Upper lobe of right lung (tissue), 1 donor: ENCODE data around the gene CNR2. TPM values are rescaled to one million over a fixed set of nuclear protein-coding genes. Genes with fewer than 3 reads are reported as not detected.

Experiments used
- ATAC-seq: fragments of 200-7000 bp; cut with Tn5 transposase; one replicate; pipeline ENCODE4 v1.9.1; 2020; ENCODE audit warnings: mild to moderate bottlenecking, moderate library complexity
- DNase-seq: peaks from one replicate; pipeline ENCODE4 v3.0.0-alpha.2; 2020
- H3K27ac ChIP-seq: fragments of 200-600 bp; one replicate; pipeline ENCODE4 v1.8.0; 2022
- H3K27me3 ChIP-seq: fragments of 200-600 bp; one replicate; pipeline ENCODE4 v1.8.0; 2022; ENCODE audit warnings: mild to moderate bottlenecking
- H3K36me3 ChIP-seq: fragments of 200-600 bp; one replicate; pipeline ENCODE4 v1.8.0; 2022
- H3K4me1 ChIP-seq: fragments of 200-600 bp; one replicate; pipeline ENCODE4 v1.8.0; 2022
- H3K4me3 ChIP-seq: fragments of 200-600 bp; one replicate; pipeline ENCODE4 v1.8.0; 2022; ENCODE audit warnings: mild to moderate bottlenecking
- H3K9me3 ChIP-seq: fragments of 200-600 bp; one replicate; pipeline ENCODE4 v1.8.0; 2022
- intact Hi-C: fragments of 100-400 bp; cut with DNase I; formaldehyde crosslinking; loops from one replicate; pipeline ENCODE4 v1.11.0; 2022
- total RNA-seq: library from RNA; stranded (reverse); fragmentation: NEBNext Ultra II Directional; extraction: Animal tissue kit (Norgen Biotek cat#: 25700); gene quantifications from one replicate; pipeline ENCODE4 v1.2.1, GENCODE V29; 2021
- TF ChIP-seq, protein P1 (sequence below): fragments of 200-600 bp; IDR thresholded peaks from one replicate; pipeline ENCODE4 v1.8.0; 2022; ENCODE audit warnings: antibody characterized with exemption
- donor health status: DM: no; HTN: yes; CAD: no; lungs with severe emphysema.

Gene CNR2
- total RNA-seq, 1 donor from 2014 or later = 0.06 TPM

GRCh38 chr1:23930861-23931490 lies 17.8 kb upstream of the CNR2 start:
- intact Hi-C loops = no loop called here
- no peak overlapping the region for H3K4me3 ChIP-seq
- H3K4me1 ChIP-seq = no peaks in the 10 kb centered on the region
- H3K27ac ChIP-seq = peak overlapping the region; percentile 51
- no peaks in the 10 kb centered on the region for H3K9me3 ChIP-seq
- TF ChIP-seq, protein P1, sequence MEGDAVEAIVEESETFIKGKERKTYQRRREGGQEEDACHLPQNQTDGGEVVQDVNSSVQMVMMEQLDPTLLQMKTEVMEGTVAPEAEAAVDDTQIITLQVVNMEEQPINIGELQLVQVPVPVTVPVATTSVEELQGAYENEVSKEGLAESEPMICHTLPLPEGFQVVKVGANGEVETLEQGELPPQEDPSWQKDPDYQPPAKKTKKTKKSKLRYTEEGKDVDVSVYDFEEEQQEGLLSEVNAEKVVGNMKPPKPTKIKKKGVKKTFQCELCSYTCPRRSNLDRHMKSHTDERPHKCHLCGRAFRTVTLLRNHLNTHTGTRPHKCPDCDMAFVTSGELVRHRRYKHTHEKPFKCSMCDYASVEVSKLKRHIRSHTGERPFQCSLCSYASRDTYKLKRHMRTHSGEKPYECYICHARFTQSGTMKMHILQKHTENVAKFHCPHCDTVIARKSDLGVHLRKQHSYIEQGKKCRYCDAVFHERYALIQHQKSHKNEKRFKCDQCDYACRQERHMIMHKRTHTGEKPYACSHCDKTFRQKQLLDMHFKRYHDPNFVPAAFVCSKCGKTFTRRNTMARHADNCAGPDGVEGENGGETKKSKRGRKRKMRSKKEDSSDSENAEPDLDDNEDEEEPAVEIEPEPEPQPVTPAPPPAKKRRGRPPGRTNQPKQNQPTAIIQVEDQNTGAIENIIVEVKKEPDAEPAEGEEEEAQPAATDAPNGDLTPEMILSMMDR = no peak
- no peaks in the 10 kb centered on the region for H3K27me3 ChIP-seq
- no peaks in the 10 kb centered on the region for H3K36me3 ChIP-seq
- DNase-seq (peak; percentile 80), ATAC-seq (peak; percentile 53)

DNA sequence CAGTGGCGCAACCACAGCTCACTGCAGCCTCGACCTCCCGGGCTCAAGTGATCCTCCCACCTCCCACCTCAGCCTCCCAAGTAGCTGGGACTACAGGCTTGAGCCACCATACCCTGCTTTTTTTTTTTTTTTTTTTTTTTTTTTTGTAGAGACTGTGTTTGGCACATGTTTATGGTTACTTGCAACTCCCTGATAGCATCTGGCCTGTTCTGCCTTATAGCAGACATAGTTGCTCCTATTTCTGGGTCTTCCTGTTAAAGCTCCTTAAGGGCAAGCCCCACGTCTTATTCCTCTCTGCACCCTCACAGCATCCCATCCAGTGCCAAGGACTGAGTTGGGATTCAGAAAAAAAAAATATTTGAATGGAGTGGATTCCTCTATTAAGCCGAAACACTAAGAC lies 17.1 kb upstream of the CNR2 start:
- no peak overlapping the region for H3K4me3 ChIP-seq
- TF ChIP-seq, protein P1 = no peak
- ATAC-seq (no peak), DNase-seq (no peak)
- intact Hi-C loops = no loop called here
- no peaks in the 10 kb centered on the region for H3K4me1 ChIP-seq
- H3K9me3 ChIP-seq = no peaks in the 10 kb centered on the region
- H3K27ac ChIP-seq = no peak overlapping the region
- no peaks in the 10 kb centered on the region for H3K27me3 ChIP-seq
- H3K36me3 ChIP-seq = no peaks in the 10 kb centered on the region

DNA sequence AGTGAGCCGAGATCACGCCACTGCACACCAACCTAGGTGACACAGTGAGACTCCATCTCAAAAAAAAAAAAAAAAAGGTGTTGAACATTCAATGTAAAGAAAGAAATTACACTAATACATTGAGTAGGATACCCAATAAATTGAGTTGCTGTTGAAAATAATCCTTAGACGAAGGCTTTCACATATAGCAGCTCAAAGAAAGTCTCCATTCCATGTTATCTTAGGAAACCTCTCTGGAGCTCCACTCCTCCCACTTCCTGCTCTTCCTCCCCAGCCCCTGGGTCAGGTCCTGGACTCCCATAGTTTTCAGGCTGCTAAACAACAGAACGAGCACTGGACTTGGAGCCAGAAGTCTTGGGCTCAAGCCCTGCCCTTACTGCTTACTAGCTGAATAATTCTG lies 15.6 kb upstream of the CNR2 start:
- TF ChIP-seq, protein P1 = no peak
- no peak for DNase-seq
- no peaks in the 10 kb centered on the region for H3K4me1 ChIP-seq
- ATAC-seq = no peak
- H3K9me3 ChIP-seq = no peaks in the 10 kb centered on the region
- no peak overlapping the region for H3K4me3 ChIP-seq
- no peaks in the 10 kb centered on the region for H3K27me3 ChIP-seq
- H3K36me3 ChIP-seq = no peaks in the 10 kb centered on the region
- intact Hi-C loops = no loop called here
- H3K27ac ChIP-seq = no peak overlapping the region

DNA sequence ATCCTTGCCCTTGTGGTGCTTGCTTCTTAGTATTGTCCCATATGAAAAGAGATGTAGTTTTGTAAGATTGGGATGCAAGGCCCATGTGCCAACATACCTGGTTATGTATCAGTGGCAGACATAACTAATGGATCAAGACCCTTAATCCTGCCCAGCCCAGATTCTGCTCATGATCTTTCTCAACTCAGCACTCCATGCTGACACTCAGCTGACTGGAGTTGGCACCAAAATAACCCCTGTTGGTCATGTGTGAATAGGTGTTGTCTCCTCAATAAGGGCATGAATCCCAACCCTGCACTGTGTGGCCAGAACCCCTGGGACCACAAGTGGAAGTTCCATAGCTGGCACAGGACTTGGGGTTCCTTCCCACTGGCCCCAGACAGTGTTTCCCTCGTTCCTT lies 13.9 kb upstream of the CNR2 start:
- no peaks in the 10 kb centered on the region for H3K36me3 ChIP-seq
- no peak overlapping the region for H3K4me3 ChIP-seq
- DNase-seq = no peak
- no peaks in the 10 kb centered on the region for H3K9me3 ChIP-seq
- ATAC-seq = no peak
- TF ChIP-seq, protein P1 = no peak
- no peaks in the 10 kb centered on the region for H3K4me1 ChIP-seq
- intact Hi-C loops = no loop called here
- H3K27ac ChIP-seq = no peak overlapping the region
- no peaks in the 10 kb centered on the region for H3K27me3 ChIP-seq

DNA sequence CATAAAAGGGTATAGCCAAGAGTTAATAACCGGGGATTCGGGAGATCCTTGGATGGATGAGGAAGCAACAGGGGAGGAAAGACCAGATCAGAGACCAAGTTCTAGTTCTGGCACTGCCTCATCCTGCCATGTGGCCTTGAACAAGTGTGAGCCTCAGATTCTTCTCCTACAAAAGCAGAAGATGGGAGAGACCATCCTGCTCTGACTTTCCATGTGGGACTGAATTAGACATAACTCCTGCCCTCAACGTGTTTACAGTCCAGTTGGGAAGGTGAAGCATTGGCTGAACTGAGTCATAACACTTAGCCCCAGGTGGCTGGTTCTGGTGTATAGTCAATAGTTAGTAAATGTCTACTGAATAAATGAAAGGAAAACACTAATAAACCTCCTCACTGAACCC lies 12.1 kb upstream of the CNR2 start:
- peaks cover 4% of the 10 kb centered on the region for H3K4me1 ChIP-seq
- no peaks in the 10 kb centered on the region for H3K9me3 ChIP-seq
- intact Hi-C loops = no loop called here
- no peaks in the 10 kb centered on the region for H3K36me3 ChIP-seq
- TF ChIP-seq, protein P1 = no peak
- no peak overlapping the region for H3K27ac ChIP-seq
- DNase-seq = no peak
- no peaks in the 10 kb centered on the region for H3K27me3 ChIP-seq
- H3K4me3 ChIP-seq = no peak overlapping the region
- ATAC-seq = no peak

DNA sequence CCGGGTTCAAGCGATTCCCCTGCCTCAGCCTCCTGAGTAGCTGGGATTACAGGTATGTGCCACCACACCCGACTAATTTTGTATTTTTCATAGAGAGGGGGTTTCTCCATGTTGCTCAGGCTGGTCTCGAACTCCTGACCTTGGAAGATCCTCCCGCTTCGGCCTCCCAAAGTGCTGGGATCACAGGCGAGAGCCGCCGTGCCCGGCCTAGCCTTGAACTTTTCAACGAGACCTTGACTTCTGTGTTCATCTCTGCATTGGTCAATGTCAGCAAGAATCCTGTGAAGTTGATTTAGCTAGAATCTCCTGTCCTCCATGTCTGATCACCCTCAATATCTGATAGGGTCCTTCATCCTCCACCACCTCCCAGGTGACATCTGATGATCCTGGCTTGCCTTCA lies 11.4 kb upstream of the CNR2 start:
- Histone ChIP-seq H3K4me3 (no peak overlapping the region), H3K36me3 (no peaks in the 10 kb centered on the region), H3K27ac (no peak overlapping the region), H3K4me1 (peaks cover 11% of the 10 kb centered on the region), H3K9me3 (no peaks in the 10 kb centered on the region), H3K27me3 (no peaks in the 10 kb centered on the region)
- intact Hi-C loops = no loop called here
- DNase-seq (no peak), ATAC-seq (no peak)
- TF ChIP-seq, protein P1 = no peak
